ENCODE data around the gene RHOV.
A peak's percentile ranks its signal among the peaks of the same experiment; 100 is the strongest.

Gene RHOV

DNA sequence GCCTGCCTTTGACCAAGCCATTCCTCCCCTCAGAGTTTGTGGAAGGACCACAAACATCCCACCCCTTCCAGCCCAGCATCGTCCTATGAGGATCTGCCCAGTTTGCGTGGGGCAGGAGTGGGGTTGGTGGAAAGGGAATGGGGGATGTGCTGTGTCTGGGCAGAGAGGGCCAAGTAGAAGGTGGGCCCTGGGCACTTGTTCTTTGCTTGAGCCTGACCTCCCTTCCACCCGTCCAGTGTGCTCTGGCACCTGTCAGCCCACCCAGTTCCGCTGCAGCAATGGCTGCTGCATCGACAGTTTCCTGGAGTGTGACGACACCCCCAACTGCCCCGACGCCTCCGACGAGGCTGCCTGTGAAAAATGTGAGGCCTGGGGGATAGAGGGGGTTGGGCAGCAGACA, 19.9 kb downstream of the RHOV start:
- Histone ChIP-seq H3K27ac (no peak overlapping the region), H3K4me3 (ENCODE audit: low read depth in 1 of 2, low read length in 1 of 2) (no peak overlapping the region), H3K36me3 (peaks cover 17% of the 10 kb centered on the region), H3K4me1 (ENCODE audit: control insufficient read depth in 1 of 2, insufficient read depth in 1 of 2, low read depth in 1 of 2, low read length in 1 of 2) (peaks cover 21 to 24% of the 10 kb centered on the region in 2 experiments), H3K27me3 (no peaks in the 10 kb centered on the region), H3K9me3 (no peaks in the 10 kb centered on the region)
- TF ChIP-seq, protein P1, sequence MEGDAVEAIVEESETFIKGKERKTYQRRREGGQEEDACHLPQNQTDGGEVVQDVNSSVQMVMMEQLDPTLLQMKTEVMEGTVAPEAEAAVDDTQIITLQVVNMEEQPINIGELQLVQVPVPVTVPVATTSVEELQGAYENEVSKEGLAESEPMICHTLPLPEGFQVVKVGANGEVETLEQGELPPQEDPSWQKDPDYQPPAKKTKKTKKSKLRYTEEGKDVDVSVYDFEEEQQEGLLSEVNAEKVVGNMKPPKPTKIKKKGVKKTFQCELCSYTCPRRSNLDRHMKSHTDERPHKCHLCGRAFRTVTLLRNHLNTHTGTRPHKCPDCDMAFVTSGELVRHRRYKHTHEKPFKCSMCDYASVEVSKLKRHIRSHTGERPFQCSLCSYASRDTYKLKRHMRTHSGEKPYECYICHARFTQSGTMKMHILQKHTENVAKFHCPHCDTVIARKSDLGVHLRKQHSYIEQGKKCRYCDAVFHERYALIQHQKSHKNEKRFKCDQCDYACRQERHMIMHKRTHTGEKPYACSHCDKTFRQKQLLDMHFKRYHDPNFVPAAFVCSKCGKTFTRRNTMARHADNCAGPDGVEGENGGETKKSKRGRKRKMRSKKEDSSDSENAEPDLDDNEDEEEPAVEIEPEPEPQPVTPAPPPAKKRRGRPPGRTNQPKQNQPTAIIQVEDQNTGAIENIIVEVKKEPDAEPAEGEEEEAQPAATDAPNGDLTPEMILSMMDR (IDR thresholded peaks at IDR 0.05), result no peak

DNA sequence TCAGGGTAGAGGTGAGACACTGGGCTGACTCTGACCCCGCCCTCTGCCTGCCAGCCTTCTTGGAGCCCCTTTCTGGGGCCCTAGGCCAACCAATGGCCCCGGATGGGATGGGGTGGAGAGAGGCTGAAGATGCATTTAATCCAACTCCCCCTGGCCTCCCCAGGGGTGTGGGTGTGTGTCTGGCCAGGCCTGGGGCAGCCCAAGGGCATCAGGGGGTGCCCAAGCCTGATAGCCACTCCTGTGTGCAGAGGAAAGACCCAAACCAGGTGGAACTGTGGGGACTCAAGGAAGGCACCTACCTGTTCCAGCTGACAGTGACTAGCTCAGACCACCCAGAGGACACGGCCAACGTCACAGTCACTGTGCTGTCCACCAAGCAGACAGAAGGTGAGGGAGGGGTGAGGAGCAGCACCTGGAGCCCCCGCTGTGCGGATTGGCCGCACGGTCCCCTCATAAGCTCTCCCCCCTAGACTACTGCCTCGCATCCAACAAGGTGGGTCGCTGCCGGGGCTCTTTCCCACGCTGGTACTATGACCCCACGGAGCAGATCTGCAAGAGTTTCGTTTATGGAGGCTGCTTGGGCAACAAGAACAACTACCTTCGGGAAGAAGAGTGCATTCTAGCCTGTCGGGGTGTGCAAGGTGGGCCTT, 20.7 kb downstream of the RHOV start:
- H3K27me3 ChIP-seq, result no peaks in the 10 kb centered on the region
- no peaks in the 10 kb centered on the region for H3K9me3 ChIP-seq
- H3K36me3 ChIP-seq, result peaks cover 17% of the 10 kb centered on the region
- no peak overlapping the region for H3K27ac ChIP-seq
- TF ChIP-seq, protein P1 (IDR thresholded peaks at IDR 0.05), result no peak
- H3K4me1 ChIP-seq (ENCODE audit: control insufficient read depth in 1 of 2, insufficient read depth in 1 of 2, low read depth in 1 of 2, low read length in 1 of 2), result peaks cover 15 to 17% of the 10 kb centered on the region in 2 experiments
- H3K4me3 ChIP-seq (ENCODE audit: low read depth in 1 of 2, low read length in 1 of 2), result no peak overlapping the region

DNA sequence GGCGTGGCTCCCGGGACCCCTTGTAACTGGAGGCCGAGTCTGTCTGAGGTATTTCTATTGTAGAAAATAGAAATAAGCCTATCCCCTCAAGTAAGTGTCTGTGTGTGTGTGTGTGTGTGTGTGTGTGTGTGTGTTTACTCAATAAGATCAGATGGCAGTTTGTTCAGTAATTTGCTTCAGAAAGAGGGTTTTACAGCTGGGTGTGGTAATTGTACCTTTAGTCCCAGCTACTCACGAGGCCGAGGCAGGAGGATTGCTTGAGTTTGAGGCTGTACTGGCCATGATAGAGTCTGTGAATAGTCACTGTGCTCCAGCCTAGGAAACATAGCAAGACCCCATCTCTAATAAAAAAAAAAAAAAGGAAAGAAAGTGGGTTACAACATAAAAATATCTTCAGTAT, 21.5 kb downstream of the RHOV start:
- no peak overlapping the region for H3K27ac ChIP-seq
- H3K9me3 ChIP-seq, result no peaks in the 10 kb centered on the region
- TF ChIP-seq, protein P1 (IDR thresholded peaks at IDR 0.05), result no peak
- peaks cover 18 to 19% of the 10 kb centered on the region in 2 experiments for H3K4me1 ChIP-seq (ENCODE audit: control insufficient read depth in 1 of 2, insufficient read depth in 1 of 2, low read depth in 1 of 2, low read length in 1 of 2)
- no peaks in the 10 kb centered on the region for H3K27me3 ChIP-seq
- peaks cover 17% of the 10 kb centered on the region for H3K36me3 ChIP-seq
- no peak overlapping the region for H3K4me3 ChIP-seq (ENCODE audit: low read depth in 1 of 2, low read length in 1 of 2)

DNA sequence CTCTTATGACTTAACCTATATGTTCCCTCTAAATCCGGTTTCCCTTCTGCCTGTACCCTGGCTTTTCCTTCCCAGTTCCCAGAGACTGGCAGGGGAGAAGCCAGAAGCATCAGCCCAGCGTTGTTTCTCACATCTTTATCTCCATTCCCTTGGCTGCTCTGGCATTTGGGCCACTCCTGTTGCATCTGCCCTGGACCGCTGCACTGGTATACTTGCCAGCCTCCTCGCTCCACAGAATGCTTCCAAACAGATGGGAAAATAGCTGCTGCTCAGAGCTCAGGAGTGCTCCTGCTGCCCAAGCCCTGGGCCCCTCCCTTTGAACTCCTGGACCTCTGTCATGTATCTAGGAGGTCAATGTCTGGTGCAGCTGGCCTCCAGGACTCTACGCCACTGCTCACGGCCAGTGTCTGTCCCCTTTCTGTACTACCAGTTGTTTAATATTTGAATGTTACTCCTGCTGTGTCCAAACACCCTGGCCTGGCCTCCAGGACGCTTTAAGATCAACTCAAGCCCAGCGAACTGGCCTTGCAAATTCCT, 23.4 kb downstream of the RHOV start:
- peaks cover under 1% of the 10 kb centered on the region for H3K36me3 ChIP-seq
- H3K9me3 ChIP-seq, result no peaks in the 10 kb centered on the region
- no peaks in the 10 kb centered on the region for H3K27me3 ChIP-seq
- TF ChIP-seq, protein P1 (IDR thresholded peaks at IDR 0.05), result no peak
- H3K4me3 ChIP-seq (ENCODE audit: low read depth in 1 of 2, low read length in 1 of 2), result no peak overlapping the region
- H3K27ac ChIP-seq, result no peak overlapping the region
- peaks cover 32 to 33% of the 10 kb centered on the region in 2 experiments for H3K4me1 ChIP-seq (ENCODE audit: control insufficient read depth in 1 of 2, insufficient read depth in 1 of 2, low read depth in 1 of 2, low read length in 1 of 2)

DNA sequence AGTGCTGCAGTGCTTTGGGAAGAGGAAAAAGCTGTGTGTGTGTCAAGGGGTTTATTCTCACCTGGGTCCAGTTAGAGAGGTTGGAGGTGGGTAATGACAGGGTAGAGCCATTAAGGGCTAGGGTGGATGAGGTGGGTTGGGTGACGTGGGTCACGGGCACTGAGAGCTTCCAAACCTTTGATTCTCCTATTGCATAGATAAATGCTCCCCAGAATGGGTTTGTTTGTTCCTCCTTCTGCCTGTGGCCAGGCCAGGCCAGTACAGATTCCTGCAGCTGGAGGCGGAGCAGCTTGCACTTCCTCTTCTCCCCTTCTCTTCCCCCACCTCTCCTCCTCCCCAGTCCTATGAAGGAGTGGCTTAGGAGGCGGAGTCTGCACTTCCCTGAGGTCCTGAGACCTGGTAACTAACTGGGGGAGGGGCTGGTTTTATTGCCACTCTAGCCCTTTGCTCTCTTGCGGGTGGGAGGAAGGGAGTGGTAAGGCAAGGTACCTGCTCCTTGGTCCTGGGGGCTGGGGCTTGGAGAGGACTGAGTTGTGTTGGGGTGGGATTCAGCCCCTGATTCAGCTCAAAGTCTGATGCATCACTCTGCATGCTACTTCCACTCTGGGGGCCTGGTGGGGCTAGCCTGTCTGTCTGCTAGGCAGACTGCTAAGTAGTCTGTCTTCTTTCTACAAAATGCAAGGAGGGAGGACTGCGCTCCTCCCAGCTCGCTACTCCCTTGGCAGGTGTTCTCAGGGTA, 26.6 kb downstream of the RHOV start:
- Histone ChIP-seq H3K4me1 (ENCODE audit: control insufficient read depth in 1 of 2, insufficient read depth in 1 of 2, low read depth in 1 of 2, low read length in 1 of 2) (peaks cover 44 to 48% of the 10 kb centered on the region in 2 experiments), H3K4me3 (ENCODE audit: low read depth in 1 of 2, low read length in 1 of 2) (peak overlapping the region; percentile 29 to 47), H3K27me3 (peaks cover 25% of the 10 kb centered on the region), H3K36me3 (no peaks in the 10 kb centered on the region), H3K9me3 (no peaks in the 10 kb centered on the region), H3K27ac (peak overlapping the region; percentile 84)
- TF ChIP-seq, protein P1 (IDR thresholded peaks at IDR 0.05), result peak; percentile 76
